A549 (cell line): ENCODE measurements around the gene ACTR1A. TPM values are rescaled to one million over a fixed set of nuclear protein-coding genes. Genes with fewer than 3 reads are reported as not detected.

Source experiments
- ATAC-seq, 2 experiments: fragments of 200-7000 bp in 1 of 2; fragments of >200 bp in 1 of 2; cut with Nextera tagmentation in 1 of 2; cut with Tn5 transposase in 1 of 2; 3 replicates each; pipeline versions ENCODE4 v1.8.0 to v1.9.1; 2018 to 2020; ENCODE audit warnings: mild to moderate bottlenecking in 1 of 2, moderate library complexity in 1 of 2
- CTCF ChIA-PET: fragments of 300-600 bp; sonication (Branson Sonifier 250); formaldehyde crosslinking; extraction: SDS; loops from one replicate; lab custom pipeline; 2021; ENCODE audit warnings: antibody characterized with exemption, inconsistent platforms; lab: Yijun Ruan, JAX
- POLR2A ChIA-PET: fragments of 350-600 bp; formaldehyde crosslinking; extraction: SDS; loops from one replicate; lab custom pipeline; 2021; ENCODE audit warnings: antibody characterized with exemption, inconsistent platforms; lab: Yijun Ruan, JAX
- DNase-seq, 2 experiments: peaks; one replicate each; pipeline versions ENCODE4 v3.0.0 to v3.0.0-alpha.2; 2011 to 2016; ENCODE audit warnings: low read depth in 1 of 2, low spot score in 1 of 2
- FAIRE-seq: peaks from 2 replicates; lab custom pipeline; 2011; peaks lifted over from hg19 to GRCh38; lab: Jason Lieb, UNC
- H3K27ac ChIP-seq, 2 experiments: fragments of >200 bp; sonication (Bioruptor Twin); formaldehyde crosslinking; 3 replicates each; pipeline ENCODE4 v1.5.1; 2016 to 2017
- H3K4me1 ChIP-seq: fragments of >200 bp; sonication (Bioruptor Twin); formaldehyde crosslinking; 3 replicates; pipeline ENCODE4 v1.6.1; 2016
- H3K4me2 ChIP-seq: fragments of >200 bp; sonication (Bioruptor Twin); formaldehyde crosslinking; 3 replicates; pipeline ENCODE4 v1.6.1; 2016
- H3K4me3 ChIP-seq: fragments of >200 bp; sonication (Bioruptor Twin); formaldehyde crosslinking; 3 replicates; pipeline ENCODE4 v1.5.1; 2016
- H3K9me3 ChIP-seq: fragments of >200 bp; sonication (Bioruptor Twin); formaldehyde crosslinking; 3 replicates; pipeline ENCODE4 v1.6.1; 2016
- CBX2 ChIP-seq: fragments of 200-600 bp; sonication (generic); IDR thresholded peaks from 2 replicates; pipeline ENCODE4 v1.6.1; 2016; ENCODE audit warnings: low read depth, mild to moderate bottlenecking, borderline replicate concordance
- CTCF ChIP-seq: fragments of >200 bp; sonication (Bioruptor Twin); formaldehyde crosslinking; IDR thresholded peaks from 3 replicates; pipeline ENCODE4 v1.5.1; 2016
- EHF ChIP-seq: fragments of 250-450 bp; sonication (Bioruptor Pico); IDR thresholded peaks from 2 replicates; pipeline ENCODE4 v1.5.0; 2020; ENCODE audit warnings: mild to moderate bottlenecking
- ELK1 ChIP-seq: fragments of 150-350 bp; IDR thresholded peaks from 2 replicates; pipeline ENCODE4 v1.6.1; 2014; ENCODE audit warnings: low read depth, mild to moderate bottlenecking, low read length
- ESRRA ChIP-seq: fragments of 150-350 bp; IDR thresholded peaks from 2 replicates; pipeline ENCODE4 v1.6.1; 2014; ENCODE audit warnings: mild to moderate bottlenecking, low read length, borderline replicate concordance
- FOSB ChIP-seq: fragments of 250-450 bp; sonication (Bioruptor Pico); IDR thresholded peaks from 2 replicates; pipeline ENCODE4 v1.5.0; 2020; ENCODE audit warnings: mild to moderate bottlenecking, moderate library complexity
- FOSL2 ChIP-seq, 2 experiments: fragments of 450-650 bp in 1 of 2; fragments of >200 bp in 1 of 2; sonication (Bioruptor Twin) in 1 of 2; formaldehyde crosslinking; IDR thresholded peaks; 2 replicates each; pipeline versions ENCODE4 v1.5.0 to v1.6.1; 2016 to 2020; ENCODE audit warnings: mild to moderate bottlenecking in 1 of 2, moderate library complexity in 1 of 2
- FOXS1 ChIP-seq: fragments of 250-450 bp; sonication (Bioruptor Pico); IDR thresholded peaks from 2 replicates; pipeline ENCODE4 v1.5.0; 2020; ENCODE audit warnings: mild to moderate bottlenecking, moderate library complexity
- HOXB13 ChIP-seq: fragments of 250-450 bp; sonication (Bioruptor Pico); IDR thresholded peaks from 2 replicates; pipeline ENCODE4 v1.5.0; 2020; ENCODE audit warnings: low read depth, mild to moderate bottlenecking, moderate library complexity
- MAFK ChIP-seq: fragments of 450-650 bp; IDR thresholded peaks from 2 replicates; pipeline ENCODE4 v1.6.1; 2014; ENCODE audit not compliant: partially characterized antibody
- MYC ChIP-seq: IDR thresholded peaks from 2 replicates; pipeline ENCODE4 v1.6.1; 2012; ENCODE audit warnings: mild to moderate bottlenecking, inconsistent platforms, low read length, improper control_type of control experiment, borderline replicate concordance
- NR3C1 ChIP-seq: fragments of >200 bp; sonication (Bioruptor Twin); formaldehyde crosslinking; IDR thresholded peaks from 3 replicates; pipeline ENCODE4 v1.6.1; 2017
- PBX3 ChIP-seq: IDR thresholded peaks from 2 replicates; pipeline ENCODE4 v1.6.1; 2012
- PHF8 ChIP-seq: fragments of 200-600 bp; sonication (generic); IDR thresholded peaks from 2 replicates; pipeline ENCODE4 v1.6.1; 2016; ENCODE audit warnings: low read depth, mild to moderate bottlenecking, antibody characterized with exemption, moderate library complexity, borderline replicate concordance
- POLR2AphosphoS2 ChIP-seq: conservative IDR thresholded peaks from 2 replicates; pipeline ENCODE4 v1.6.1; 2012; ENCODE audit warnings: low read length, improper control_type of control experiment, inconsistent platforms
- RARB ChIP-seq: fragments of 250-450 bp; sonication (Bioruptor Pico); IDR thresholded peaks from 2 replicates; pipeline ENCODE4 v1.8.0; 2021; ENCODE audit warnings: mild to moderate bottlenecking, moderate library complexity
- RCOR1 ChIP-seq: fragments of 150-350 bp; IDR thresholded peaks from 2 replicates; pipeline ENCODE4 v1.6.1; 2014; ENCODE audit warnings: antibody characterized with exemption, low read length, low read depth
- RFX5 ChIP-seq: fragments of 450-650 bp; IDR thresholded peaks from 2 replicates; pipeline ENCODE4 v1.7.1; 2014; ENCODE audit warnings: antibody characterized with exemption, mild to moderate bottlenecking, moderate library complexity
- SMC3 ChIP-seq: fragments of >200 bp; sonication (Bioruptor Twin); formaldehyde crosslinking; IDR thresholded peaks from 3 replicates; pipeline ENCODE4 v1.6.1; 2018; ENCODE audit warnings: inconsistent platforms
- SREBF2 ChIP-seq: fragments of 450-650 bp; IDR thresholded peaks from 2 replicates; pipeline ENCODE4 v1.6.1; 2014; ENCODE audit warnings: mild to moderate bottlenecking, moderate library complexity
- TP53 ChIP-seq: fragments of 250-450 bp; sonication (Bioruptor Pico); IDR thresholded peaks from 2 replicates; pipeline ENCODE4 v1.5.0; 2021; ENCODE audit warnings: mild to moderate bottlenecking, moderate library complexity
- USF2 ChIP-seq: fragments of 450-650 bp; IDR thresholded peaks from 2 replicates; pipeline ENCODE4 v1.6.1; 2014; ENCODE audit warnings: antibody characterized with exemption
- ZSCAN20 ChIP-seq: fragments of 250-450 bp; sonication (Bioruptor Pico); IDR thresholded peaks from 2 replicates; pipeline ENCODE4 v1.8.0; 2022; ENCODE audit warnings: mild to moderate bottlenecking, moderate library complexity
- WGBS: methylation state at CpG from one replicate; pipeline ENCODE4 v1.1.6; 2017; ENCODE audit errors: missing lambda C conversion rate; 5-methylcytosine and 5-hydroxymethylcytosine counted together
- polyA plus RNA-seq, 4 experiments: library from polyadenylated mRNA; depleted of rRNA in 3 of 4; stranded (reverse); fragments of >200 nt; fragmentation: RNase III in 1 of 4; extraction: RNeasy Plus Mini Kit Qiagen cat#74134 plus additional on column Dnase treatment in 1 of 4; gene quantifications; 2 replicates in 3 of 4; 3 replicates in 1 of 4; pipeline ENCODE4 v1.2.3, GENCODE V29; 2011 to 2017

The ACTR1A gene
- polyA plus RNA-seq, 2 of the 4 experiments (the other 2 are of a cell fraction): 85.8 to 114 TPM

GRCh38 chr10:102475451-102476040, 27.0 kb downstream of the ACTR1A start:
- DNase-seq (no peak), ATAC-seq (no peak), FAIRE-seq (no peak)
- TF ChIP-seq FOXS1 (CRISPR knock-in tag) (no peak), CBX2 (no peak), POLR2AphosphoS2 (0 out of 2 replicates have a peak, but pooled peaks have one; percentile 28), SMC3 (no peak), MYC (no peak), ESRRA (no peak), RARB (no peak)
- POLR2A ChIA-PET: interaction anchor here (0.7 kb wide), 1 partner anchor 9 kb away, joined by 4 read pairs; no protein-coding TSS in a partner anchor
- Histone ChIP-seq H3K4me2 (no peak overlapping the region), H3K9me3 (no peaks in the 10 kb centered on the region), H3K27ac (no peak overlapping the region), H3K4me1 (no peaks in the 10 kb centered on the region), H3K4me3 (no peak overlapping the region)
- CTCF ChIA-PET: interaction anchor here (1.4 to 4.5 kb wide), 4 partner anchors 15 to 244 kb away, joined by 4 to 84 read pairs (median 6); partner anchors contain the start of gene SUFU
- 93% methylated on average over 6 of the region's 9 CpGs for WGBS

- CTCF ChIA-PET: interaction anchor here (1.1 to 1.6 kb wide), 7 partner anchors 8 to 110 kb away, joined by 3 to 9 read pairs (median 4); partner anchors contain the start of gene SUFU
- Histone ChIP-seq H3K9me3 (no peaks in the 10 kb centered on the region), H3K27ac (no peak overlapping the region), H3K4me2 (no peak overlapping the region)
- 96% methylated on average over 25 of the region's 27 CpGs for WGBS
- TF ChIP-seq ELK1: no peak
- no peak for TF ChIP-seq PHF8
- no peak for TF ChIP-seq PBX3
- no peak for TF ChIP-seq SMC3
- no peak for TF ChIP-seq TP53 (CRISPR knock-in tag)
- no peak for TF ChIP-seq RCOR1
- no peak for TF ChIP-seq ZSCAN20 (CRISPR knock-in tag)
- TF ChIP-seq RFX5: no peak
- no peak for TF ChIP-seq SREBF2
- TF ChIP-seq EHF: no peak
- TF ChIP-seq, all 56 proteins: peak for 0
- H3K4me1 ChIP-seq: no peaks in the 10 kb centered on the region
- POLR2A ChIA-PET: no interaction called here
- FAIRE-seq (no peak), ATAC-seq (no peak), DNase-seq (no peak)
- no peak overlapping the region for H3K4me3 ChIP-seq
Measured at GRCh38 chr10:102473445-102474331, 28.8 kb downstream of the ACTR1A start.

GRCh38 chr10:102470579-102471546, 31.6 kb downstream of the ACTR1A start:
- Histone ChIP-seq H3K27ac (no peak overlapping the region), H3K4me1 (no peaks in the 10 kb centered on the region), H3K4me2 (no peak overlapping the region), H3K4me3 (no peak overlapping the region), H3K9me3 (no peaks in the 10 kb centered on the region)
- DNase-seq: no peak
- ChIA-PET CTCF (interaction anchor here (0.8 to 5.2 kb wide), 6 partner anchors 8 to 240 kb away, joined by 3 to 40 read pairs (median 8); partner anchors contain the start of gene C10orf95), POLR2A (no interaction called here)
- 90% methylated on average over 34 of the region's 36 CpGs for WGBS
- no peak for FAIRE-seq
- no peak for ATAC-seq
- TF ChIP-seq HOXB13 (CRISPR knock-in tag): no peak
- TF ChIP-seq PBX3: no peak
- TF ChIP-seq FOSB (CRISPR knock-in tag): no peak
- TF ChIP-seq CTCF: no peak
- TF ChIP-seq FOSL2 (IDR thresholded peaks at IDR 0.05): no peak
- TF ChIP-seq FOSL2 (CRISPR knock-in tag; IDR thresholded peaks at IDR 0.05): no peak
- TF ChIP-seq MAFK: no peak
- TF ChIP-seq ZSCAN20 (CRISPR knock-in tag): no peak
- TF ChIP-seq SMC3: no peak
- no peak for TF ChIP-seq USF2
- no peak for TF ChIP-seq NR3C1
